H9 (cell line): ENCODE results near the gene TSPAN8. TPM values are rescaled to one million over a fixed set of nuclear protein-coding genes. Genes with fewer than 3 reads are reported as not detected.

ENCODE experiments used
- DNase-seq: peaks from one replicate; pipeline ENCODE4 v3.0.0-alpha.2; 2017
- H2AFZ ChIP-seq: one replicate; pipeline ENCODE4 v1.6.1; 2013; ENCODE audit warnings: mild to moderate bottlenecking, low read length, control low read depth, moderate library complexity
- H2AK5ac ChIP-seq: 2 replicates; pipeline ENCODE4 v1.6.1; 2013; ENCODE audit warnings: low read length, control low read depth, mixed read lengths; ENCODE audit not compliant: insufficient read length
- H2BK120ac ChIP-seq: one replicate; pipeline ENCODE4 v1.6.1; 2013; ENCODE audit warnings: low read depth, mild to moderate bottlenecking, low read length, control low read depth, inconsistent platforms; ENCODE audit not compliant: poor library complexity, severe bottlenecking
- H2BK12ac ChIP-seq: 2 replicates; pipeline ENCODE4 v1.6.1; 2013; ENCODE audit warnings: low read length, control low read depth, mixed read lengths, low read depth; ENCODE audit not compliant: insufficient read length
- H2BK15ac ChIP-seq: 2 replicates; pipeline ENCODE4 v1.6.1; 2013; ENCODE audit warnings: low read depth, low read length, control low read depth
- H2BK20ac ChIP-seq: one replicate; pipeline ENCODE4 v1.6.1; 2013; ENCODE audit warnings: low read depth, mild to moderate bottlenecking, low read length, control low read depth, inconsistent platforms; ENCODE audit not compliant: poor library complexity, severe bottlenecking
- H2BK5ac ChIP-seq: 2 replicates; pipeline ENCODE4 v1.6.1; 2013; ENCODE audit warnings: low read length, control low read depth, mixed read lengths; ENCODE audit not compliant: insufficient read length
- H3K14ac ChIP-seq: 2 replicates; pipeline ENCODE4 v1.6.1; 2013; ENCODE audit warnings: low read length, control low read depth; ENCODE audit not compliant: insufficient read depth
- H3K18ac ChIP-seq: 2 replicates; pipeline ENCODE4 v1.6.1; 2013; ENCODE audit warnings: low read depth, mild to moderate bottlenecking, mixed read lengths, low read length, control low read depth; ENCODE audit not compliant: insufficient read length
- H3K23ac ChIP-seq: 2 replicates; pipeline ENCODE4 v1.6.1; 2013; ENCODE audit warnings: low read length, control low read depth, mixed read lengths, low read depth; ENCODE audit not compliant: insufficient read length
- H3K23me2 ChIP-seq: 2 replicates; pipeline ENCODE4 v1.6.1; 2013; ENCODE audit warnings: low read depth, mild to moderate bottlenecking, mixed read lengths, low read length, control low read depth; ENCODE audit not compliant: insufficient read length, poor library complexity, severe bottlenecking
- H3K27ac ChIP-seq: 2 replicates; pipeline ENCODE4 v1.5.1; 2013; ENCODE audit warnings: low read length, control low read depth, mixed read lengths, low read depth; ENCODE audit not compliant: insufficient read length
- H3K27me3 ChIP-seq: 2 replicates; pipeline ENCODE4 v1.6.1; 2013; ENCODE audit warnings: low read length, control low read depth, inconsistent platforms; ENCODE audit not compliant: insufficient read depth
- H3K4ac ChIP-seq: 2 replicates; pipeline ENCODE4 v1.6.1; 2013; ENCODE audit warnings: low read depth, mild to moderate bottlenecking, control low read depth, inconsistent platforms, low read length, moderate library complexity
- H3K4me1 ChIP-seq: 2 replicates; pipeline ENCODE4 v1.6.1; 2013; ENCODE audit warnings: low read length, control low read depth, inconsistent platforms; ENCODE audit not compliant: insufficient read depth
- H3K4me2 ChIP-seq: 2 replicates; pipeline ENCODE4 v1.6.1; 2013; ENCODE audit warnings: low read length, control low read depth, mixed read lengths; ENCODE audit not compliant: insufficient read length, insufficient read depth
- H3K56ac ChIP-seq: 2 replicates; pipeline ENCODE4 v1.6.1; 2013; ENCODE audit warnings: low read depth, mild to moderate bottlenecking, mixed read lengths, low read length, control low read depth; ENCODE audit not compliant: insufficient read length
- H3K79me1 ChIP-seq: 2 replicates; pipeline ENCODE4 v1.6.1; 2013; ENCODE audit warnings: low read depth, mild to moderate bottlenecking, moderate library complexity, low read length, control low read depth, inconsistent platforms; ENCODE audit not compliant: insufficient read depth, poor library complexity, severe bottlenecking
- H3K79me2 ChIP-seq: 2 replicates; pipeline ENCODE4 v1.6.1; 2013; ENCODE audit warnings: low read length, control low read depth, inconsistent platforms; ENCODE audit not compliant: insufficient read depth
- H3K9ac ChIP-seq: 2 replicates; pipeline ENCODE4 v1.6.1; 2013; ENCODE audit warnings: low read length, control low read depth, mixed read lengths; ENCODE audit not compliant: insufficient read length; ENCODE audit errors: extremely low read depth
- H3K9me3 ChIP-seq: one replicate; pipeline ENCODE4 v1.6.1; 2013; ENCODE audit warnings: low read depth, low read length, inconsistent platforms; ENCODE audit not compliant: control insufficient read depth
- H3T11ph ChIP-seq: one replicate; pipeline ENCODE4 v1.6.1; 2013; ENCODE audit warnings: mild to moderate bottlenecking, low read length, control low read depth, inconsistent platforms
- H4K20me1 ChIP-seq: one replicate; pipeline ENCODE4 v1.6.1; 2013; ENCODE audit not compliant: control insufficient read depth, insufficient read length, insufficient read depth
- H4K5ac ChIP-seq: 2 replicates; pipeline ENCODE4 v1.6.1; 2013; ENCODE audit warnings: low read depth, mild to moderate bottlenecking, mixed read lengths, low read length, control low read depth; ENCODE audit not compliant: insufficient read length
- H4K8ac ChIP-seq: replicated peaks from 2 replicates; pipeline ENCODE4 v1.6.1; 2013; ENCODE audit warnings: low read length, control low read depth, mixed read lengths, low read depth; ENCODE audit not compliant: insufficient read length
- H4K91ac ChIP-seq: 2 replicates; pipeline ENCODE4 v1.6.1; 2013; ENCODE audit warnings: low read depth, mild to moderate bottlenecking, moderate library complexity, mixed read lengths, low read length, control low read depth; ENCODE audit not compliant: insufficient read length
- H3K27ac Mint-ChIP-seq, 3 experiments: 2 replicates in 2 of 3; 3 replicates in 1 of 3; pipeline ENCODE4 v1.8.0; 2020 to 2021; ENCODE audit warnings: mixed read lengths in 3 of 3, mild to moderate bottlenecking in 1 of 3, moderate library complexity in 1 of 3
- H3K27me3 Mint-ChIP-seq: 2 replicates; pipeline ENCODE4 v1.8.0; 2021; ENCODE audit warnings: low read depth, mild to moderate bottlenecking, moderate library complexity, mixed read lengths
- H3K36me3 Mint-ChIP-seq, 3 experiments: 2 replicates in 2 of 3; 3 replicates in 1 of 3; pipeline ENCODE4 v1.8.0; 2020 to 2021; ENCODE audit warnings: low read depth in 3 of 3, mixed read lengths in 3 of 3; ENCODE audit not compliant: insufficient read depth in 1 of 3
- H3K4me1 Mint-ChIP-seq, 2 experiments: 2 replicates each; pipeline ENCODE4 v1.8.0; 2020; ENCODE audit warnings: mixed read lengths in 2 of 2
- H3K4me3 Mint-ChIP-seq, 2 experiments: 2 replicates in 1 of 2; 3 replicates in 1 of 2; pipeline ENCODE4 v1.8.0; 2020 to 2021; ENCODE audit warnings: mild to moderate bottlenecking in 2 of 2, mixed read lengths in 2 of 2, moderate library complexity in 1 of 2
- H3K9me3 Mint-ChIP-seq, 2 experiments: 2 replicates in 1 of 2; 3 replicates in 1 of 2; pipeline ENCODE4 v1.8.0; 2020; ENCODE audit warnings: mild to moderate bottlenecking in 2 of 2, mixed read lengths in 2 of 2, moderate library complexity in 1 of 2
- CTCF ChIP-seq: fragments of 200-600 bp; sonication (generic); conservative IDR thresholded peaks from 3 replicates; pipeline ENCODE4 v1.8.0; 2021; ENCODE audit warnings: antibody characterized with exemption, mild to moderate bottlenecking
- WGBS: extraction: QIAGEN DNeasy Blood & Tissue Kit; methylation state at CpG from one replicate; pipeline ENCODE4 v1.1.7; 2013; ENCODE audit warnings: missing lambda C conversion rate, low lambda C conversion rate, mixed read lengths; ENCODE audit not compliant: insufficient read length; ENCODE audit errors: extremely low coverage; 5-methylcytosine and 5-hydroxymethylcytosine counted together
- total RNA-seq: library from RNA; stranded (reverse); gene quantifications from 2 replicates; pipeline ENCODE4 v1.2.1, GENCODE V29; 2021

TSPAN8 gene
- total RNA-seq, 1 experiment from 2014 or later = not detected

- Histone ChIP-seq H4K5ac (no peak overlapping the region), H4K20me1 (no peaks in the 10 kb centered on the region), H2AFZ (no peak overlapping the region), H3K23ac (no peak overlapping the region), H4K8ac (no peak overlapping the region), H3K56ac (no peak overlapping the region), H3K14ac (no peak overlapping the region), H2BK12ac (no peak overlapping the region), H2BK5ac (no peak overlapping the region), H2BK20ac (no peak overlapping the region), H2AK5ac (no peak overlapping the region), H3K27ac (no peak overlapping the region), H3K23me2 (no peaks in the 10 kb centered on the region), H3K9ac (no peak overlapping the region), H3K79me1 (no peaks in the 10 kb centered on the region), H3K79me2 (no peaks in the 10 kb centered on the region), H3K4me2 (no peak overlapping the region), H3K4ac (no peak overlapping the region), H3K4me1 (no peaks in the 10 kb centered on the region), H3T11ph (no peak overlapping the region), H2BK120ac (no peak overlapping the region), H4K91ac (no peak overlapping the region), H3K9me3 (no peaks in the 10 kb centered on the region), H3K27me3 (no peaks in the 10 kb centered on the region), H2BK15ac (no peak overlapping the region), H3K18ac (no peak overlapping the region)
- no peak for TF ChIP-seq CTCF
- H3K27ac Mint-ChIP-seq = no peak overlapping the region
- H3K4me1 Mint-ChIP-seq = peaks cover 10 to 11% of the 10 kb centered on the region in 2 experiments
- H3K36me3 Mint-ChIP-seq = no peaks in the 10 kb centered on the region
- no peak for DNase-seq
- no peaks in the 10 kb centered on the region for H3K27me3 Mint-ChIP-seq
- H3K4me3 Mint-ChIP-seq = no peak overlapping the region
- no CpG with 5 or more reads among the region's 1 CpG for WGBS
- no peaks in the 10 kb centered on the region for H3K9me3 Mint-ChIP-seq
Observed at GRCh38 chr12:71125949-71126348, 31.9 kb downstream of the TSPAN8 start.
